AG04449 (cell line): ENCODE data around the gene SLC25A25.
"Not testable (repeated sequence)": the region's sequence is repeated elsewhere in the genome, so short reads cannot be mapped to it uniquely, and the experiment has no call there.

Experiments
- CTCF ChIA-PET: fragments of 350-600 bp; formaldehyde crosslinking; extraction: SDS; loops from one replicate; lab custom pipeline; 2021; ENCODE audit warnings: antibody characterized with exemption; lab: Yijun Ruan, JAX
- POLR2A ChIA-PET: fragments of 400-600, 350-600 bp; formaldehyde crosslinking; extraction: SDS; loops from one replicate; lab custom pipeline; 2020; ENCODE audit warnings: antibody characterized with exemption, inconsistent platforms; lab: Yijun Ruan, JAX
- DNase-seq: peaks from one replicate; pipeline ENCODE4 v3.0.0-alpha.2; 2010; ENCODE audit warnings: low read depth, low spot score
- H3K4me3 ChIP-seq: 2 replicates; pipeline ENCODE4 v1.5.1; 2011; ENCODE audit warnings: low read depth, mild to moderate bottlenecking, control low read depth, low read length
- CTCF ChIP-seq: IDR thresholded peaks from one replicate; pipeline ENCODE4 v1.5.1; 2011; ENCODE audit warnings: mild to moderate bottlenecking, moderate library complexity, low read length, control low read depth, inconsistent platforms; ENCODE audit not compliant: insufficient read depth; ENCODE audit errors: missing control alignments

SLC25A25 gene

GRCh38 chr9:128025736-128026135 is 42.3 kb upstream of the SLC25A25 start:
- CTCF ChIA-PET, result interaction anchor here (1.0 to 4.7 kb wide), 3 partner anchors 8 to 83 kb away, joined by 3 to 29 read pairs (median 27); no protein-coding TSS in a partner anchor
- TF ChIP-seq CTCF, result no peak
- POLR2A ChIA-PET, result no interaction called here
- no peak for DNase-seq
- H3K4me3 ChIP-seq, result no peak overlapping the region

- no peak overlapping the region for H3K4me3 ChIP-seq
- no peak for TF ChIP-seq CTCF
- POLR2A ChIA-PET, result no interaction called here
- no peak for DNase-seq
- CTCF ChIA-PET, result interaction anchor here (4.0 to 4.7 kb wide), 2 partner anchors 9 to 83 kb away, joined by 27 to 29 read pairs; no protein-coding TSS in a partner anchor
These were observed 41.7 kb upstream of the SLC25A25 start for GRCh38 chr9:128026255-128026772.

GRCh38 chr9:128026773-128027541 is 41.1 kb upstream of the SLC25A25 start:
- H3K4me3 ChIP-seq, result no peak overlapping the region
- ChIA-PET CTCF (interaction anchor here (0.6 to 4.7 kb wide), 3 partner anchors 8 to 84 kb away, joined by 3 to 29 read pairs (median 27); no protein-coding TSS in a partner anchor), POLR2A (no interaction called here)
- TF ChIP-seq CTCF, result no peak
- DNase-seq, result no peak

GRCh38 chr9:128027705-128028104 is 40.3 kb upstream of the SLC25A25 start:
- no peak for DNase-seq
- ChIA-PET POLR2A (no interaction called here), CTCF (interaction anchor here (4.7 kb wide), 1 partner anchor 85 kb away, joined by 27 read pairs; no protein-coding TSS in a partner anchor)
- no peak overlapping the region for H3K4me3 ChIP-seq
- no peak for TF ChIP-seq CTCF

- DNase-seq, result no peak
- H3K4me3 ChIP-seq, result no peak overlapping the region
- ChIA-PET CTCF (interaction anchor here (0.7 to 7.4 kb wide), 12 partner anchors 8 to 117 kb away, joined by 3 to 173 read pairs (median 20); partner anchors contain the start of gene ST6GALNAC4), POLR2A (no interaction called here)
- TF ChIP-seq CTCF, result no peak
These were observed 34.4 kb upstream of the SLC25A25 start for GRCh38 chr9:128033609-128034008.

GRCh38 chr9:128034821-128035652 is 33.0 kb upstream of the SLC25A25 start:
- ChIA-PET POLR2A (no interaction called here), CTCF (interaction anchor here (0.6 to 7.4 kb wide), 47 partner anchors 8 to 135 kb away, joined by 3 to 173 read pairs (median 4); partner anchors contain the start of genes DPM2, EEIG1, PIP5KL1 and ST6GALNAC4)
- no peak for DNase-seq
- peak; percentile 66 for TF ChIP-seq CTCF
- no peak overlapping the region for H3K4me3 ChIP-seq

GRCh38 chr9:128036522-128036921 is 31.5 kb upstream of the SLC25A25 start:
- CTCF ChIA-PET, result interaction anchor here (0.6 to 7.4 kb wide), 6 partner anchors 9 to 93 kb away, joined by 3 to 173 read pairs (median 11); no protein-coding TSS in a partner anchor
- DNase-seq, POLR2A ChIA-PET, H3K4me3 ChIP-seq: not testable (repeated sequence)

GRCh38 chr9:128040783-128041182 is 27.2 kb upstream of the SLC25A25 start:
- POLR2A ChIA-PET, result not testable (repeated sequence)

More at GRCh38 chr9:128040783-128041182, 27.2 kb upstream of the SLC25A25 start:
- DNase-seq, H3K4me3 ChIP-seq: not testable (repeated sequence)
- CTCF ChIA-PET, result interaction anchor here (1.5 kb wide), 1 partner anchor 10 kb away, joined by 4 read pairs; no protein-coding TSS in a partner anchor
